HepG2 (cell line): Measurements from ENCODE around the gene FAM9C. TPM values are rescaled to one million over a fixed set of nuclear protein-coding genes. Genes with fewer than 3 reads are reported as not detected.

ENCODE experiments used
- ATAC-seq: fragments of 200-7000 bp; cut with Tn5 transposase; 3 replicates; pipeline ENCODE4 v1.9.1; 2020; ENCODE audit warnings: mild to moderate bottlenecking, moderate library complexity
- BruUV-seq: library from RNA; stranded (reverse); fragments of 400-500 nt; replicated peaks from 2 replicates; lab custom pipeline; 2021; lab: Mats Ljungman, UMichigan
- CTCF ChIA-PET: fragments of 300-600 bp; formaldehyde crosslinking; extraction: SDS; loops from one replicate; lab custom pipeline; 2021; ENCODE audit warnings: low total read pairs, inconsistent platforms, low intra/inter-chr PET ratio; lab: Yijun Ruan, JAX
- POLR2A ChIA-PET: fragments of 350-600 bp; sonication (Branson Sonifier 250); formaldehyde crosslinking; loops from one replicate; lab custom pipeline; 2020; ENCODE audit warnings: antibody characterized with exemption, inconsistent platforms; lab: Yijun Ruan, JAX
- DNase-seq: peaks from one replicate; pipeline ENCODE4 v3.0.0-alpha.2; 2015; ENCODE audit warnings: low spot score
- FAIRE-seq: peaks from 3 replicates; lab custom pipeline; 2011; peaks lifted over from hg19 to GRCh38; lab: Jason Lieb, UNC
- H2AFZ ChIP-seq: one replicate; pipeline ENCODE4 v1.6.1; 2011; ENCODE audit warnings: low read length, inconsistent platforms
- H3K27ac ChIP-seq: fragments of 300-600 bp; 3 replicates; pipeline ENCODE4 v1.8.0; 2011; ENCODE audit warnings: mixed run types, mild to moderate bottlenecking, mixed read lengths, low read length, inconsistent platforms; ENCODE audit not compliant: insufficient read depth; ENCODE audit errors: extremely low read length
- H3K27me3 ChIP-seq, 2 experiments: fragments of 200-600 bp in 1 of 2; 2 replicates in 1 of 2; 3 replicates in 1 of 2; pipeline versions ENCODE4 v1.6.0 to v1.8.0; 2011; ENCODE audit warnings: low read length in 2 of 2, mild to moderate bottlenecking in 2 of 2, moderate library complexity in 2 of 2, inconsistent platforms in 1 of 2; ENCODE audit not compliant: insufficient read depth in 2 of 2, control insufficient read depth in 1 of 2
- H3K36me3 ChIP-seq, 2 experiments: fragments of 200-600 bp in 1 of 2; replicated peaks in 1 of 2; 2 replicates in 1 of 2; 3 replicates in 1 of 2; pipeline versions ENCODE4 v1.5.1 to v1.8.0; 2011; ENCODE audit warnings: low read length in 2 of 2, inconsistent platforms in 1 of 2; ENCODE audit not compliant: insufficient read depth in 2 of 2, control insufficient read depth in 1 of 2
- H3K4me1 ChIP-seq: 2 replicates; pipeline ENCODE4 v1.5.1; 2012; ENCODE audit warnings: low read length, inconsistent platforms; ENCODE audit not compliant: insufficient read depth
- H3K4me2 ChIP-seq: 2 replicates; pipeline ENCODE4 v1.6.0; 2011; ENCODE audit warnings: low read depth, low read length, inconsistent platforms
- H3K4me3 ChIP-seq, 3 experiments: fragments of 200-600 bp in 1 of 3; sonication (generic), shearing (Covaris generic) in 1 of 3; replicated peaks in 1 of 3; 2 replicates each; pipeline ENCODE4 v1.5.1; 2011 to 2016; ENCODE audit warnings: low read length in 3 of 3, inconsistent platforms in 2 of 3, low read depth in 2 of 3, mild to moderate bottlenecking in 2 of 3, control low read depth in 1 of 3, mixed read lengths in 1 of 3; ENCODE audit not compliant: insufficient read depth in 1 of 3
- H3K79me2 ChIP-seq: one replicate; pipeline ENCODE4 v1.6.1; 2011; ENCODE audit warnings: low read length, inconsistent platforms; ENCODE audit not compliant: insufficient read depth
- H3K9ac ChIP-seq: 2 replicates; pipeline ENCODE4 v1.6.0; 2011; ENCODE audit warnings: mild to moderate bottlenecking, low read depth, low read length, inconsistent platforms; ENCODE audit not compliant: insufficient read depth
- H3K9me3 ChIP-seq: 2 replicates; pipeline ENCODE4 v1.5.1; 2012; ENCODE audit warnings: mild to moderate bottlenecking, low read length
- H4K20me1 ChIP-seq: 2 replicates; pipeline ENCODE4 v1.6.0; 2011; ENCODE audit warnings: inconsistent platforms, mild to moderate bottlenecking, low read length, moderate library complexity; ENCODE audit not compliant: insufficient read depth
- ARHGAP35 ChIP-seq: sonication (generic); formaldehyde crosslinking; IDR thresholded peaks from 2 replicates; pipeline ENCODE4 v1.9.0; 2022; ENCODE audit warnings: mild to moderate bottlenecking, inconsistent platforms, moderate library complexity, missing genetic modification reagents, borderline replicate concordance
- BRCA1 ChIP-seq: sonication (generic); formaldehyde crosslinking; IDR thresholded peaks from 2 replicates; pipeline ENCODE4 v1.4.0; 2020; ENCODE audit warnings: missing genetic modification reagents
- CEBPB ChIP-seq: IDR thresholded peaks from 2 replicates; pipeline ENCODE4 v1.6.1; 2011; ENCODE audit warnings: low read depth, low read length, improper control_type of control experiment, borderline replicate concordance
- HNF4A ChIP-seq: sonication (generic); formaldehyde crosslinking; IDR thresholded peaks from 2 replicates; pipeline ENCODE4 v1.4.0; 2020; ENCODE audit warnings: missing genetic modification reagents
- SOX13 ChIP-seq, 3 experiments: fragments of 450-650 bp in 1 of 3; sonication (generic) in 1 of 3; formaldehyde crosslinking in 1 of 3; IDR thresholded peaks in 2 of 3; conservative IDR thresholded peaks in 1 of 3; 2 replicates each; pipeline versions ENCODE4 v1.5.0 to v1.6.1; 2016 to 2020; ENCODE audit warnings: antibody characterized with exemption in 1 of 3, mild to moderate bottlenecking in 1 of 3, missing compliant biosample characterization in 1 of 3, missing genetic modification reagents in 1 of 3, moderate library complexity in 1 of 3
- ZBTB21 ChIP-seq: sonication (generic); formaldehyde crosslinking; IDR thresholded peaks from 2 replicates; pipeline ENCODE4 v1.4.0; 2020; ENCODE audit warnings: missing genetic modification reagents
- ZFY ChIP-seq: sonication (generic); formaldehyde crosslinking; IDR thresholded peaks from 2 replicates; pipeline ENCODE4 v1.4.0; 2020; ENCODE audit warnings: missing genetic modification reagents
- WGBS: methylation state at CpG from one replicate; pipeline ENCODE4 v1.1.6; 2017; ENCODE audit warnings: low lambda C conversion rate; 5-methylcytosine and 5-hydroxymethylcytosine counted together
- in situ Hi-C: cut with HindIII; loops from 2 replicates; pipeline ENCODE4 v1.10.0; 2017; ENCODE audit warnings: low pct_unique_long_range_greater_than_20kb; ENCODE audit not compliant: extremely low pct_ligation_motif_present
- intact Hi-C: fragments of 100-400 bp; cut with micrococcal nuclease; formaldehyde crosslinking; loops from one replicate; pipeline ENCODE4 v1.10.0; 2022; ENCODE audit not compliant: unreplicated experiment
- polyA plus RNA-seq, 8 experiments: library from polyadenylated mRNA; depleted of rRNA in 3 of 8; stranded (reverse) in 7 of 8; unstranded in 1 of 8; fragments of >200 nt; fragmentation: Illumina TruSeq in 4 of 8; extraction: Trizol in 4 of 8; gene quantifications; 2 replicates each; pipeline versions ENCODE4 v1.2.1 to v1.2.3, GENCODE V29; 2011 to 2016; ENCODE audit warnings: low read depth in 4 of 8, missing spikeins in 1 of 8, mixed read lengths in 1 of 8; ENCODE audit not compliant: insufficient read depth in 1 of 8
- total RNA-seq, 5 experiments: library from RNA; depleted of rRNA; stranded (reverse); fragments of >200 nt; fragmentation: Illumina TruSeq; extraction: Trizol; gene quantifications; 2 replicates each; pipeline ENCODE4 v1.2.3, GENCODE V29; 2016; ENCODE audit warnings: low read depth in 1 of 5
- TF ChIP-seq, protein P1 (sequence below): sonication (generic); formaldehyde crosslinking; IDR thresholded peaks from 2 replicates; pipeline ENCODE4 v1.4.0; 2020; ENCODE audit warnings: mild to moderate bottlenecking, missing genetic modification reagents, borderline replicate concordance
- TF ChIP-seq, protein P2 (sequence below): sonication (generic); formaldehyde crosslinking; IDR thresholded peaks from 2 replicates; pipeline ENCODE4 v1.4.0; 2020; ENCODE audit warnings: missing genetic modification reagents
- TF ChIP-seq, protein P3 (sequence below): sonication (generic); formaldehyde crosslinking; IDR thresholded peaks from 2 replicates; pipeline ENCODE4 v1.4.0; 2020; ENCODE audit warnings: missing genetic modification reagents

The FAM9C gene
- total and polyA plus RNA-seq, 2 of the 13 experiments (the other 11 are each of a cell fraction or from before 2014, with no cell fraction given), result not detected

DNA sequence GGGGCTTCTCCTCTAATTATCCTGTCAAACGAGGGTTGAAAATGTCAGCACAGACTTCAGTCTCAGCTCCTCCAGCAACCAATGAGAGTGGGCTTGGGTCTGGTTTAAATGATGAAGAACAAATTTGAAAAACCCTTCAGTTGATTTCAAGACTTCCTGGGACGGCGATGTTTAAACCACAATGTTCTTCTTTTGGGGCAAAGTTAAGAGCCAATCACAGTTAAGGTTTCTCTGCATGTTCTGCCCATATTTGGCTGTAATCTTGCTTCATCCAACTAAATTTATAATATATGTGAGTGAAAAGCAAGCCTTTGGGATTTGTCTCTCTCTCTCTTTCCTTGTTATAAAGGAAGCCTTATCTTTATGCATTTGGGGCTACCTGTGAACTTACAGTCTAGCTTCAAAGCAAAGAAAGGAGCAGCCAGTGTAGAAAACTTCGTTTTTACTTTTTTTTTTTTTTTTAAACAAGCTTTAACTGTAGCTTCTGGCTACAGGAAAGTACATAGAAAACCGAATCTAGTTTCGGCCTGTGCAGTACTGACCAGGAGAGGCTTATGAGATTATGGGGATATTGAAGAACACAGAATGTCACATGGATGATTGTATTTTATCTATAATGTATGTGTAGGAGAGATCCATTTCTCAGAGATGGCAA is 46.8 kb upstream of the FAM9C start:
- peaks cover 21% of the 10 kb centered on the region for H3K4me1 ChIP-seq
- peak overlapping the region; percentile 53 for H3K4me2 ChIP-seq
- no peaks in the 10 kb centered on the region for H3K79me2 ChIP-seq
- peak overlapping the region; percentile 72 for H2AFZ ChIP-seq
- no peak for TF ChIP-seq ARHGAP35
- TF ChIP-seq, protein P1, sequence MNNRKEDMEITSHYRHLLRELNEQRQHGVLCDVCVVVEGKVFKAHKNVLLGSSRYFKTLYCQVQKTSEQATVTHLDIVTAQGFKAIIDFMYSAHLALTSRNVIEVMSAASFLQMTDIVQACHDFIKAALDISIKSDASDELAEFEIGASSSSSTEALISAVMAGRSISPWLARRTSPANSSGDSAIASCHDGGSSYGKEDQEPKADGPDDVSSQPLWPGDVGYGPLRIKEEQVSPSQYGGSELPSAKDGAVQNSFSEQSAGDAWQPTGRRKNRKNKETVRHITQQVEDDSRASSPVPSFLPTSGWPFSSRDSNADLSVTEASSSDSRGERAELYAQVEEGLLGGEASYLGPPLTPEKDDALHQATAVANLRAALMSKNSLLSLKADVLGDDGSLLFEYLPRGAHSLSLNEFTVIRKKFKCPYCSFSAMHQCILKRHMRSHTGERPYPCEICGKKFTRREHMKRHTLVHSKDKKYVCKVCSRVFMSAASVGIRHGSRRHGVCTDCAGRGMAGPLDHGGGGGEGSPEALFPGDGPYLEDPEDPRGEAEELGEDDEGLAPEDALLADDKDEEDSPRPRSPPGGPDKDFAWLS (CRISPR knock-in tag), result no peak
- TF ChIP-seq BRCA1 (CRISPR knock-in tag), result no peak
- ChIA-PET CTCF (no interaction called here), POLR2A (no interaction called here)
- in situ Hi-C loops, result no loop called here
- DNase-seq, result no peak
- no peaks in the 10 kb centered on the region for H3K27me3 ChIP-seq
- no peaks in the 10 kb centered on the region for H3K36me3 ChIP-seq
- H3K9ac ChIP-seq, result peak overlapping the region; percentile 43; the same call in 1 of the 2 replicates
- BruUV-seq, result no TSS peak
- WGBS, result 77% methylated on average over 5 of the region's 6 CpGs
- no peaks in the 10 kb centered on the region for H4K20me1 ChIP-seq
- peak overlapping the region; percentile 54 for H3K27ac ChIP-seq
- H3K9me3 ChIP-seq, result no peaks in the 10 kb centered on the region
- FAIRE-seq, result no peak
- intact Hi-C loops, result no loop called here
- H3K4me3 ChIP-seq, result no peak overlapping the region; a peak in 1 of 6 replicates
- no peak for ATAC-seq

DNA sequence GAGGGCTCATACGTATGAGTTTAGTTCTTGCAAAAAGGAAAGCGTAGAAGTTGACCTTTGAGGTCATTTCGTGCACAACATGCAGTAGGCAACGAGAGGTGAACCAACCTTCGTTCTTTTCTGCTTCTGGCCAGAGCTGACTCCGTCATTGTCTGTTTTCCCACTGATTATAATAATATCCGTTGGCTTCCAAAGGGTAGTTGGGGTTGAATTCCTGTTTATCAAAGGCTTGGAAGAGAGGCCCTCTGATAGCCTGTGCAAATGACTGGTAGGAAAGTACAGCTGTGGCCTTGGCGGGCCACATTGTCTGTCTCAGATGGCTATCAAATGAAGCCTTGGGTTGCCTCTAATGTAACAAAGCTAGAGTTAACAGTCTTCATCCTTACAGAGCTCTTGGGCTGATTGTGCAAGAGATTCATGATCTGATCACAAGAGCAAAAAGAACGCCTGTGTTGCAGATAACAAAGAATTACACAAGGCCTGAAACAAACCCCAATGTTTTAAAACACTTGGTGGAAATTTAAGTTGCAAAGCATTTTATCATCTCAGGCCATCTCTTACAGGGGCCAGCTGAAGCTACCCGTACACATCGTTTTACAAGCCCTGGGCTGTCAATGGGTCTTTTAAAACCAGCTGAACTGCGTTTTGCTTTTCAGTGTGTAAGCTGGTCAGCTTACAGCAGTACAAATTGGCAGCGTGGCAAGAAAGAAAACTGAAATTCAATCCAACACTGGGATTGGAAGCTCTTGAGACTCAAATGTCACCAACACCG is 46.1 kb upstream of the FAM9C start:
- H3K4me2 ChIP-seq, result peak overlapping the region; percentile 53
- no TSS peak for BruUV-seq
- POLR2A ChIA-PET, result no interaction called here
- in situ Hi-C loops, result no loop called here
- peaks cover 21% of the 10 kb centered on the region for H3K4me1 ChIP-seq
- DNase-seq, result peak; percentile 67
- peak overlapping the region; percentile 72 for H2AFZ ChIP-seq
- no peaks in the 10 kb centered on the region for H3K27me3 ChIP-seq
- peak overlapping the region; percentile 54 for H3K27ac ChIP-seq
- H3K9ac ChIP-seq, result peak overlapping the region; percentile 43; the same call in 1 of the 2 replicates
- H3K9me3 ChIP-seq, result no peaks in the 10 kb centered on the region
- WGBS, result 6% methylated on average over 7 of the region's 14 CpGs
- CTCF ChIA-PET, result no interaction called here
- ATAC-seq, result peak; percentile 84
- H3K4me3 ChIP-seq, result no peak overlapping the region; a peak in 1 of 6 replicates
- no peaks in the 10 kb centered on the region for H3K79me2 ChIP-seq
- FAIRE-seq, result peak; percentile 96
- H3K36me3 ChIP-seq, result no peaks in the 10 kb centered on the region
- H4K20me1 ChIP-seq, result no peaks in the 10 kb centered on the region
- intact Hi-C loops, result no loop called here
- no peak for TF ChIP-seq SOX13 (IDR thresholded peaks at IDR 0.05)
- TF ChIP-seq SOX13 (CRISPR knock-in tag; conservative IDR thresholded peaks at IDR 0.05 in 1 of 2, IDR thresholded peaks at IDR 0.05 in 1 of 2), result peak in 1 of 2 experiments; percentile 74; a peak in 1 of 4 replicates
- 0 out of 2 replicates have a peak, but pooled peaks have one; percentile 57 for TF ChIP-seq CEBPB
- 0 out of 2 replicates have a peak, but pooled peaks have one; percentile 16 for TF ChIP-seq ZBTB21 (CRISPR knock-in tag)
- peak; percentile 21; the same call in 1 of the 2 replicates for TF ChIP-seq ZFY (CRISPR knock-in tag)
- TF ChIP-seq, protein P2, sequence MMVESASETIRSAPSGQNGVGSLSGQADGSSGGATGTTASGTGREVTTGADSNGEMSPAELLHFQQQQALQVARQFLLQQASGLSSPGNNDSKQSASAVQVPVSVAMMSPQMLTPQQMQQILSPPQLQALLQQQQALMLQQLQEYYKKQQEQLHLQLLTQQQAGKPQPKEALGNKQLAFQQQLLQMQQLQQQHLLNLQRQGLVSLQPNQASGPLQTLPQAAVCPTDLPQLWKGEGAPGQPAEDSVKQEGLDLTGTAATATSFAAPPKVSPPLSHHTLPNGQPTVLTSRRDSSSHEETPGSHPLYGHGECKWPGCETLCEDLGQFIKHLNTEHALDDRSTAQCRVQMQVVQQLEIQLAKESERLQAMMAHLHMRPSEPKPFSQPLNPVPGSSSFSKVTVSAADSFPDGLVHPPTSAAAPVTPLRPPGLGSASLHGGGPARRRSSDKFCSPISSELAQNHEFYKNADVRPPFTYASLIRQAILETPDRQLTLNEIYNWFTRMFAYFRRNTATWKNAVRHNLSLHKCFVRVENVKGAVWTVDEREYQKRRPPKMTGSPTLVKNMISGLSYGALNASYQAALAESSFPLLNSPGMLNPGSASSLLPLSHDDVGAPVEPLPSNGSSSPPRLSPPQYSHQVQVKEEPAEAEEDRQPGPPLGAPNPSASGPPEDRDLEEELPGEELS (CRISPR knock-in tag), result peak; percentile 42; the same call in 1 of the 2 replicates
- TF ChIP-seq, protein P3, sequence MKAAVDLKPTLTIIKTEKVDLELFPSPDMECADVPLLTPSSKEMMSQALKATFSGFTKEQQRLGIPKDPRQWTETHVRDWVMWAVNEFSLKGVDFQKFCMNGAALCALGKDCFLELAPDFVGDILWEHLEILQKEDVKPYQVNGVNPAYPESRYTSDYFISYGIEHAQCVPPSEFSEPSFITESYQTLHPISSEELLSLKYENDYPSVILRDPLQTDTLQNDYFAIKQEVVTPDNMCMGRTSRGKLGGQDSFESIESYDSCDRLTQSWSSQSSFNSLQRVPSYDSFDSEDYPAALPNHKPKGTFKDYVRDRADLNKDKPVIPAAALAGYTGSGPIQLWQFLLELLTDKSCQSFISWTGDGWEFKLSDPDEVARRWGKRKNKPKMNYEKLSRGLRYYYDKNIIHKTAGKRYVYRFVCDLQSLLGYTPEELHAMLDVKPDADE (CRISPR knock-in tag), result no peak
- peak; percentile 28; the same call in 1 of the 2 replicates for TF ChIP-seq HNF4A (CRISPR knock-in tag)
